Activated CD8-positive, alpha-beta memory T cell treated with anti-CD3 and anti-CD28 coated beads for 1 hour (primary cell): Measurements from ENCODE around the gene KHK.

Experiments
- DNase-seq, 2 donors: peaks; one replicate each; pipeline ENCODE4 v3.0.0-alpha.2; 2020; ENCODE audit warnings: low read depth in 1 of 2; ENCODE audit errors: extremely low read depth in 1 of 2

The KHK gene

GRCh38 chr2:27149570-27150405 lies 63.2 kb downstream of the KHK start:
- DNase-seq = no peak
